Colonic mucosa (tissue), 4 donors: ENCODE results near the gene MAGI2. TPM values are rescaled to one million over a fixed set of nuclear protein-coding genes. Genes with fewer than 3 reads are reported as not detected.

Source experiments
- DNase-seq: peaks from one replicate; pipeline ENCODE4 v3.0.0-alpha.2; 2020
- H3K27ac ChIP-seq: fragments of 200-600 bp; one replicate; pipeline ENCODE4 v1.8.0; 2021
- H3K27me3 ChIP-seq: fragments of 200-600 bp; one replicate; pipeline ENCODE4 v1.8.0; 2021
- H3K36me3 ChIP-seq: fragments of 200-600 bp; one replicate; pipeline ENCODE4 v1.8.0; 2021
- H3K4me1 ChIP-seq: fragments of 200-600 bp; one replicate; pipeline ENCODE4 v1.8.0; 2021; ENCODE audit warnings: mild to moderate bottlenecking
- H3K4me3 ChIP-seq: fragments of 200-600 bp; one replicate; pipeline ENCODE4 v1.8.0; 2021
- H3K9ac ChIP-seq, 2 donors: one replicate each; pipeline ENCODE4 v1.7.0; 2013; ENCODE audit warnings: control low read depth in 2 of 2, low read depth in 2 of 2, low read length in 2 of 2
- H3K9me3 ChIP-seq: fragments of 200-600 bp; one replicate; pipeline ENCODE4 v1.8.0; 2021
- intact Hi-C: fragments of 100-400 bp; cut with DNase I; formaldehyde crosslinking; loops from one replicate; pipeline ENCODE4 v1.14.1; 2022
- total RNA-seq, 2 donors: library from RNA; stranded (reverse); fragmentation: NEBNext Ultra II Directional in 1 of 2; extraction: Animal tissue kit (Norgen Biotek cat#: 25700) in 1 of 2; gene quantifications; one replicate each; pipeline ENCODE4 v1.2.1, GENCODE V29; 2021
- TF ChIP-seq, protein P1 (sequence below): fragments of 200-600 bp; IDR thresholded peaks from one replicate; pipeline ENCODE4 v1.8.0; 2022; ENCODE audit warnings: antibody characterized with exemption, mild to moderate bottlenecking
- donor health status: healthy.
- donor health status: DM: no; HTN: no; CAD: no.
- donor health status: DM: no; HTN: no; CAD: no.

MAGI2 gene
- total RNA-seq, 2 donors from 2014 or later, result 1.1 to 2.4 TPM

DNA sequence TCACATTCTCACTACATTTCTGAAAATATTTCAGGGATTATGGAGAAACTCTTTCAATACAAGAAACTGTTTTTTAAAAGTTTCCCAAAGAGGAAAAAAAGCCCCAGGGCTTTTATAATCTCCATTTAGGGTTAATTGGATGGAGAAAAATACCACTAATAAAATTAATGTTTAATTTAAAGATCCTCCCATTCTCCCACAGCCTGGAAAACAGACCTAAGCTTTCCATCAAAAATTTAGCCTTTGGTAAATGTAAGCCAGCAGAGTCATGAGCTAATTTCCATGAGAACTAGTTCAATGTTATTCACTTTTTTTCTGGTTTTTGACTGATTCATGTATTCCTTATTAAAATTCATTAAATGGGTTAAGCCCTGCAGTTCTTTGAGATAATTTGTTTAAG is 1246.2 kb downstream of the MAGI2 start:
- no peak overlapping the region for H3K9ac ChIP-seq
- no peaks in the 10 kb centered on the region for H3K27me3 ChIP-seq
- no peak overlapping the region for H3K27ac ChIP-seq
- no peaks in the 10 kb centered on the region for H3K9me3 ChIP-seq
- DNase-seq, result no peak
- intact Hi-C loops, result no loop called here
- no peak overlapping the region for H3K4me3 ChIP-seq
- H3K36me3 ChIP-seq, result no peaks in the 10 kb centered on the region
- TF ChIP-seq, protein P1, sequence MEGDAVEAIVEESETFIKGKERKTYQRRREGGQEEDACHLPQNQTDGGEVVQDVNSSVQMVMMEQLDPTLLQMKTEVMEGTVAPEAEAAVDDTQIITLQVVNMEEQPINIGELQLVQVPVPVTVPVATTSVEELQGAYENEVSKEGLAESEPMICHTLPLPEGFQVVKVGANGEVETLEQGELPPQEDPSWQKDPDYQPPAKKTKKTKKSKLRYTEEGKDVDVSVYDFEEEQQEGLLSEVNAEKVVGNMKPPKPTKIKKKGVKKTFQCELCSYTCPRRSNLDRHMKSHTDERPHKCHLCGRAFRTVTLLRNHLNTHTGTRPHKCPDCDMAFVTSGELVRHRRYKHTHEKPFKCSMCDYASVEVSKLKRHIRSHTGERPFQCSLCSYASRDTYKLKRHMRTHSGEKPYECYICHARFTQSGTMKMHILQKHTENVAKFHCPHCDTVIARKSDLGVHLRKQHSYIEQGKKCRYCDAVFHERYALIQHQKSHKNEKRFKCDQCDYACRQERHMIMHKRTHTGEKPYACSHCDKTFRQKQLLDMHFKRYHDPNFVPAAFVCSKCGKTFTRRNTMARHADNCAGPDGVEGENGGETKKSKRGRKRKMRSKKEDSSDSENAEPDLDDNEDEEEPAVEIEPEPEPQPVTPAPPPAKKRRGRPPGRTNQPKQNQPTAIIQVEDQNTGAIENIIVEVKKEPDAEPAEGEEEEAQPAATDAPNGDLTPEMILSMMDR, result no peak
- H3K4me1 ChIP-seq, result no peaks in the 10 kb centered on the region

DNA sequence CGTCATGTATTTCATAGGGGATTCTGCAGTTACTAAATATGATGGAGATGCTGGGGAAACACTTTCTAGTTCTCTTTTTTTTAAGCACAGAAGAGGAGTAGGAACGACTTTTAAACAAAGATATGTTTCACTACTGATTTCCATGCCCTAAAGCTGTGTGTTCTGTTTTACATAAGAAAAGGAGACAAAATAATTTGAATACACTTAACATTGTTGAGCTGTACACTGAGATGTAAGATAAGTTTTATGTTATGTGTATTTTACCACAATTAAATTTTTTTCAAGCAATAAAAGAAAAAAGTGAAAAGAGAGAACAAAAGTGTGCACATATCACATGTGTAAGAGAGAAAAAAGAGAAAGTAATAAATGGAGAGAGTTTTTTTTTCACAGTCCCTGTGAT is 1246.7 kb downstream of the MAGI2 start:
- no peak overlapping the region for H3K4me3 ChIP-seq
- H3K27me3 ChIP-seq, result no peaks in the 10 kb centered on the region
- H3K36me3 ChIP-seq, result no peaks in the 10 kb centered on the region
- intact Hi-C loops, result no loop called here
- TF ChIP-seq, protein P1, result no peak
- H3K9me3 ChIP-seq, result no peaks in the 10 kb centered on the region
- no peak overlapping the region for H3K9ac ChIP-seq
- no peaks in the 10 kb centered on the region for H3K4me1 ChIP-seq
- no peak overlapping the region for H3K27ac ChIP-seq
- no peak for DNase-seq

GRCh38 chr7:78203042-78203720 is 1250.3 kb downstream of the MAGI2 start:
- no peak for DNase-seq
- Histone ChIP-seq H3K27ac (no peak overlapping the region), H3K4me1 (no peaks in the 10 kb centered on the region), H3K36me3 (no peaks in the 10 kb centered on the region), H3K9me3 (no peaks in the 10 kb centered on the region), H3K27me3 (no peaks in the 10 kb centered on the region), H3K4me3 (no peak overlapping the region), H3K9ac (no peak overlapping the region)
- intact Hi-C loops, result no loop called here
- TF ChIP-seq, protein P1, result no peak

DNA sequence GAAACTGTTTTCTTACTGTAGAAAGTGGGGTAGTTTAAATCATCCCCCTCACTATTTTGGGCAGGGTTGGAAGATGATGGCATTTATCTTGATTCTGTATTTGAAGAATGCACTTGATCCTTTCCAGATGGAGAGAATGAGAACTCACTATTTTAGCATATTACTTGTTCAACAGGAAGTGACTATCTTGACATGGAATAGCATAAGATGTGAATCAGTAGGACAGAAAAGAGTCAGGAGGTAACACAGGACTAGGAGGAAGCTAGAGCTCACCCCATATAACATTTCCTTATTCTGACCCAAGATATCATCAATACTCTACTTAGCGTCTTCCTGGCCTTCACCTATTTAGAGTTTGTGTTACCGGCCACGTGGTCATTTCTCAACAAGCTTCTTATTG is 1254.7 kb downstream of the MAGI2 start:
- TF ChIP-seq, protein P1, result no peak
- Histone ChIP-seq H3K9ac (no peak overlapping the region), H3K4me3 (no peak overlapping the region), H3K4me1 (no peaks in the 10 kb centered on the region), H3K9me3 (no peaks in the 10 kb centered on the region), H3K27me3 (no peaks in the 10 kb centered on the region), H3K27ac (no peak overlapping the region), H3K36me3 (no peaks in the 10 kb centered on the region)
- intact Hi-C loops, result no loop called here
- no peak for DNase-seq

GRCh38 chr7:78197447-78197846 is 1256.0 kb downstream of the MAGI2 start:
- TF ChIP-seq, protein P1, result no peak
- Histone ChIP-seq H3K9me3 (no peaks in the 10 kb centered on the region), H3K4me1 (no peaks in the 10 kb centered on the region), H3K9ac (no peak overlapping the region), H3K27ac (no peak overlapping the region), H3K4me3 (no peak overlapping the region), H3K36me3 (no peaks in the 10 kb centered on the region), H3K27me3 (no peaks in the 10 kb centered on the region)
- DNase-seq, result no peak
- intact Hi-C loops, result no loop called here
